C4-2B (cell line): ENCODE results near the gene LIFR.

Source experiments
- CTCF ChIP-seq: fragments of 450-650 bp; conservative IDR thresholded peaks from 2 replicates; pipeline ENCODE4 v1.5.1; 2017; ENCODE audit warnings: mild to moderate bottlenecking
- ZFX ChIP-seq: fragments of 450-650 bp; IDR thresholded peaks from 2 replicates; pipeline ENCODE4 v1.6.1; 2017

GRCh38 chr5:38535845-38536244 lies 20.6 kb downstream of the LIFR start:
- TF ChIP-seq CTCF (no peak), ZFX (no peak)
